ENCODE results near the gene TRIM47.

TRIM47 gene

DNA sequence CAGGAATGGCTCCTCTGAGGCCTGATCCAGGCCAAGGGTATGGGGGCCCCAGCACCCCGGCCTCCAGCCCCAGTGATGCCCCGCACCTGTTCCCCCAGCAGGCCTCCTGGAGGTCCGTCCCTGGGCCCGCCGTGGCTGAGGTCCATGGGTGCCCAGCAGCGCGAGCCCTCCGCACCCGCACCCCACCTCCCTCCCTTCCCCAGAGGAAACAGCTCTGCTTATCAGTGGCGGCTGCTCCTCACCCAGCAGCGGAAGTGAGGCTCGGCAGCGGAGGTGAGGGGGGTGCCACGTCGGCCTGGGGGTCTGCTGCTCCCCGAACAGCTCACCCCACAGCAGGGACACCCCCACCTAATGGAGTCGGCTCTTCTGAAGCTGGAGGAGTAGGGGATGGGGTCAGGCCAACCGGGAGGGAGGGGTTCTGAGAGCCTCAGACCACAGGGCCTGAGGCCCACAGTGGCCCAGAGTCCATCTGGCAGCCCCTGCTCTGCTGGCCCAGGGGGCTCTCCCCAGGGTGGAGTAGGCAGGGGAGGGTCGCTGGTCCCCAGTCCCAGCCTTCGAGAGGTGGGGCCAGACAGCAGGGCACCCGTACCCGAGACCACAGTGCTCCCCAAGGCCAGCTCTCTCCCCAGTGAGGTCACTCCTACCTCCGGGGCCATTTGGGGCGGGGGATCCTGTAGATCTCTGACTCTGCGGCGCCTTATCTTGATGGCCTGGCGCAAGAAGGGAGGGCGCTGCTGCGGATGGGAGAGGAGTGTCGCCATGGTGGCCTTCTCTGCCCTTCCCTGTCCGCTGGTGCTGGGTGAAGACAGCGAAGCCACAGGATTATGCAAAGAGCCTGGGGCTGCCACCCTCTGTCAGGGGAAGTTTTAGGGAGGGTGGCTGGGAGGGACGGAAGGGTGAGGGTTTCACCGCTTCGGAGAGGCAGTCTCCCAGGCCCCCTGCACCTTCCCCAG lies 34.5 kb downstream of the TRIM47 start, which contains the start of gene UNC13D:
TSS of gene UNC13D (minus strand) at position 828 of the 953 bp plus-strand sequence. CDS start at position 761, 67 bp downstream.
- H3K4me3 Mint-ChIP-seq, result peak within 1 kb of the TSS; percentile 92
- H3K27me3 Mint-ChIP-seq, result no peaks in the 10 kb centered on the region
- H3K27ac Mint-ChIP-seq, result peak within 1 kb of the TSS; percentile 94
- peak; percentile 66 for DNase-seq
- H3K36me3 Mint-ChIP-seq (ENCODE audit: low read depth), result peaks cover 5% of the 10 kb centered on the region
- H3K4me1 Mint-ChIP-seq, result peaks cover 23% of the 10 kb centered on the region
- ATAC-seq, result peak; percentile 58
- H3K9me3 Mint-ChIP-seq, result no peaks in the 10 kb centered on the region

- DNase-seq (no peak), ATAC-seq (peak; percentile 7)
- H3K27ac Mint-ChIP-seq, result peak overlapping the region; percentile 94
- peak overlapping the region; percentile 92 for H3K4me3 Mint-ChIP-seq
- H3K27me3 Mint-ChIP-seq, result no peaks in the 10 kb centered on the region
- peaks cover 18% of the 10 kb centered on the region for H3K4me1 Mint-ChIP-seq
- H3K36me3 Mint-ChIP-seq (ENCODE audit: low read depth), result peaks cover 3% of the 10 kb centered on the region
- H3K9me3 Mint-ChIP-seq, result no peaks in the 10 kb centered on the region
Measured at GRCh38 chr17:75842963-75843576, 35.3 kb downstream of the TRIM47 start.

DNA sequence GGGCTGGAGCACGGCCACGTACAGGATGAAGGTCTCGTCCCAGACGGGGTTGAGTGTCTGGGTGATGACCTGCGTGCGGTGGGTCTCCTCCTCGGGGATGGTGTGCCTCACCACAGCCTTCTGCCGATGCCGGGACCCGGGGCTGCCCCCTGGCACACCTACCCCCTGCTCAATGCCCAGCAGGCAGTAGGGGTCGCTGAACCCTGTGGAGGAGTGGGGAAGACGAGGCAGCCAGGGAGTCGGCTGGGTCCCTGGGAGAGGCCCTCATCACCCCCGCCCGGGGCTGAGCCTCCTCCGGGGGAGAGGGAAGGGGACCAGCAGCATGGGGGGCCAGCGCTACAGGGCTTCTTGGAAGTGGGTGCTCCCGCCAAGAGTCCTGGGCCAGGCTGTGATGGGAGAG lies 36.0 kb downstream of the TRIM47 start:
- peak overlapping the region; percentile 92 for H3K4me3 Mint-ChIP-seq
- DNase-seq (no peak), ATAC-seq (no peak)
- peaks cover 7% of the 10 kb centered on the region for H3K36me3 Mint-ChIP-seq (ENCODE audit: low read depth)
- H3K4me1 Mint-ChIP-seq, result peaks cover 18% of the 10 kb centered on the region
- peak overlapping the region; percentile 59 for H3K27ac Mint-ChIP-seq
- H3K9me3 Mint-ChIP-seq, result no peaks in the 10 kb centered on the region
- H3K27me3 Mint-ChIP-seq, result no peaks in the 10 kb centered on the region

DNA sequence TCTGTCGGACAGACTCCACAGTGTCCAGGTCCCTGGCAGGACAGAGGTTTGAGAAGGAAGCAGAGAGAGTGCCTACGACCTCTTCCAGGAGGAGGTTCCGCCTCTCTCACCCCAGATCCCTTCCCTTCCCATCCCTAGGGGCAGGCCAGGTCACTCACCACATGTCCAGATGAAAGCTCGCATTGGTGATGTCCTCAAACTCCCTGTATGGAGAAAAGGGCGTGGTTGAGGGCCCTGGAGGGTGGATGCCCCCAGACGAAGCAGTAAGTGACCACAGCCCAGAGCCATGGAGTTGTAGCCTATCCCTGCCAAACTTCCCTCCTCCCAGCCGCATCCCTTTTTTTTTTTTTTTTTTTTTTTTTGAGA lies 37.6 kb downstream of the TRIM47 start:
- Mint-ChIP-seq H3K27me3 (no peaks in the 10 kb centered on the region), H3K9me3 (no peaks in the 10 kb centered on the region), H3K27ac (no peak overlapping the region), H3K4me3 (no peak overlapping the region), H3K36me3 (ENCODE audit: low read depth) (peaks cover 8% of the 10 kb centered on the region), H3K4me1 (peaks cover 18% of the 10 kb centered on the region)
- DNase-seq (no peak), ATAC-seq (no peak)

DNA sequence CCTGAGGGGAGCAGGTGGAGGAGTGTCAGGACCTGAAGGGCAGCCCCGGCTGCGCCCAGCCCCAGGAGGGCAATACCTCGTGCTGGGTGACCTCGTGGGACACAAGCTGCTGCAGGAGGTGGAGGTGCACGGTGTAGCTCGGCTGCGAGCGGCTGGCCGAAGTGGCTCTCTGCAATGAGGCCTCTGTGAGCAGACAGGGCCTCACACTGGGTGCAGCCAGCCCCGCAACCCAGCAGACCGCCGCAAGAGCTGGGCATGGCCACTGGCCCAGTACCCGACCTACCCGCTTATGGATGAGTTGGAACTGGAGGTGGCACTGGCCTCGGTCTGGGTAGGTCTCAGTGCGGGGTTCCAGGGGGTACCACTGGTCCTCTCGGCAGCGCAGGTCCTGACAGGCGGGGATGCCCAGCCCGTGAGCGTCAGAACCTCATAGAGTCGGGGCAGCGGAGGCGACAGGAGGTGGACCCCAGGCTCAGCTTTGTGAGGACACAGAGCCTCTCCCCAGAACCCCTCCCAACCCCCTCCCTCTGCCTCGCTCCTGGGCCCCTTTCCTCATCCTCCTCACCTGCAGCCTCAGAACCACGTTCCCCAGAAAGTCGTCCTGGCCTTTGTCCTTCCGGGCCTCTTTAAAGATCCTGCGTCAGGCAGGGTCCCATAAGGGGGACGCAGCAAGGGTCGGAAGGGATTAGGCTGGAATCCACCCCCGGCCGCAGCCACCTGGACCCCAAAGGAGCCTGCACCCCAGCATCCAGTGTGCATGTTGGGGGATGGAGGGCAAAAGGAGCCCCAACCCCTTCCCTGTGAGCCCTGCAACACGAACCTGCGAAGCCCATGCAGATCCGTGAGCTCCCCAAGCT lies 38.2 kb downstream of the TRIM47 start:
- Mint-ChIP-seq H3K27me3 (no peaks in the 10 kb centered on the region), H3K4me3 (no peak overlapping the region), H3K27ac (no peak overlapping the region), H3K4me1 (peaks cover 13% of the 10 kb centered on the region), H3K36me3 (ENCODE audit: low read depth) (peaks cover 8% of the 10 kb centered on the region), H3K9me3 (no peaks in the 10 kb centered on the region)
- ATAC-seq (no peak), DNase-seq (no peak)

DNA sequence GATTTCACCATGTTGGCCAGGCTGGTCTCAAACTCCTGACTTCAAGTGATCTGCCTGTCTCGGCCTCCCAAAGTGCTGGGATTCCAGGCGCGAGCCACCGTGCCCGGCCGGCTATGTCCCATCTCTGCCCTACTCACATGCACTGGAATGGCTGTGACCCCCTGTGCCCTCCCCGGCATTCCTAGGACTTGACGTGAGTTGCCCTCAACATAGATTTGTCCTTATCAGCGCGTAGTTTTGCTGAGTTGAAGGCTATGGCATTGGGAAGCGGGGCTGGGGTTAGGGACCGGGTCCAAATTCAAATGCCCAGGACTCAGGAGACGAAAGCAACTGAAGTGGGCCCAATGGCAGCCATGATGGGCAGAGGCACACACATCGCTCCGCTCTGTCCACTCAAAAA lies 40.0 kb downstream of the TRIM47 start:
- no peak overlapping the region for H3K27ac Mint-ChIP-seq
- no peak for ATAC-seq

GRCh38 chr17:75837899-75838298 lies 40.5 kb downstream of the TRIM47 start:
- Mint-ChIP-seq H3K4me3 (no peak overlapping the region), H3K36me3 (ENCODE audit: low read depth) (peaks cover 19% of the 10 kb centered on the region), H3K27me3 (no peaks in the 10 kb centered on the region), H3K9me3 (no peaks in the 10 kb centered on the region), H3K4me1 (peaks cover 28% of the 10 kb centered on the region), H3K27ac (peak overlapping the region; percentile 18)
- no peak for DNase-seq
- no peak for ATAC-seq

More for the DNA sequence above, 40.0 kb downstream of the TRIM47 start:
- Mint-ChIP-seq H3K4me1 (peaks cover 23% of the 10 kb centered on the region), H3K27me3 (no peaks in the 10 kb centered on the region), H3K36me3 (ENCODE audit: low read depth) (peaks cover 15% of the 10 kb centered on the region), H3K9me3 (no peaks in the 10 kb centered on the region), H3K4me3 (no peak overlapping the region)
- DNase-seq, result no peak

GRCh38 chr17:75836605-75837004 lies 41.8 kb downstream of the TRIM47 start:
- H3K36me3 Mint-ChIP-seq (ENCODE audit: low read depth), result peaks cover 22% of the 10 kb centered on the region
- no peak for DNase-seq
- no peaks in the 10 kb centered on the region for H3K9me3 Mint-ChIP-seq
- ATAC-seq, result no peak
- no peaks in the 10 kb centered on the region for H3K27me3 Mint-ChIP-seq
- no peak overlapping the region for H3K4me3 Mint-ChIP-seq
- H3K4me1 Mint-ChIP-seq, result peaks cover 33% of the 10 kb centered on the region
- no peak overlapping the region for H3K27ac Mint-ChIP-seq

DNA sequence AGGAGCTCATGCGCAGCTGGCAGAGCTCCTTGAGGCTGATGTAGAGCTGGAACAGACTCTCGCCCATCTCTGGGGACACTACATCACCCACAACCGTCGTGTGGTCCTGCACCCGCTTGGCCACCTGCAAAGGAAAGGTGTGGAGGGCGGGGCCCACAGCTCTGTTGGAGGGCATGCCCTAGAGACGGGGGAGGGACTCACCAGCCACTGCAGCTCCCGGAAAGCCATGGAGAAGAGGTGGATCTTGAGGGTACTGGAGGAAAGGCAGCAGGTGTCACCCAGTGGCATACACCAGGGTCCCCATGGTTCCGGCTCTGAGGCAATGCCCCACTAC lies 42.8 kb downstream of the TRIM47 start:
- H3K36me3 Mint-ChIP-seq (ENCODE audit: low read depth), result peaks cover 22% of the 10 kb centered on the region
- no peaks in the 10 kb centered on the region for H3K27me3 Mint-ChIP-seq
- DNase-seq (no peak), ATAC-seq (no peak)
- no peaks in the 10 kb centered on the region for H3K9me3 Mint-ChIP-seq
- H3K27ac Mint-ChIP-seq, result no peak overlapping the region
- peaks cover 33% of the 10 kb centered on the region for H3K4me1 Mint-ChIP-seq
- no peak overlapping the region for H3K4me3 Mint-ChIP-seq

GRCh38 chr17:75834928-75835653 lies 43.3 kb downstream of the TRIM47 start:
- H3K36me3 Mint-ChIP-seq (ENCODE audit: low read depth), result peaks cover 26% of the 10 kb centered on the region
- ATAC-seq, result no peak
- H3K27me3 Mint-ChIP-seq, result no peaks in the 10 kb centered on the region
- H3K4me1 Mint-ChIP-seq, result peaks cover 33% of the 10 kb centered on the region
- no peaks in the 10 kb centered on the region for H3K9me3 Mint-ChIP-seq
- no peak overlapping the region for H3K27ac Mint-ChIP-seq
- DNase-seq, result no peak
- H3K4me3 Mint-ChIP-seq, result no peak overlapping the region

- DNase-seq, result no peak
- H3K36me3 Mint-ChIP-seq (ENCODE audit: low read depth), result peaks cover 31% of the 10 kb centered on the region
- H3K27ac Mint-ChIP-seq, result no peak overlapping the region
- H3K4me1 Mint-ChIP-seq, result peaks cover 33% of the 10 kb centered on the region
- H3K9me3 Mint-ChIP-seq, result no peaks in the 10 kb centered on the region
- no peaks in the 10 kb centered on the region for H3K27me3 Mint-ChIP-seq
- H3K4me3 Mint-ChIP-seq, result no peak overlapping the region
- ATAC-seq, result no peak
Measured at GRCh38 chr17:75834279-75834920, 44.0 kb downstream of the TRIM47 start.

DNA sequence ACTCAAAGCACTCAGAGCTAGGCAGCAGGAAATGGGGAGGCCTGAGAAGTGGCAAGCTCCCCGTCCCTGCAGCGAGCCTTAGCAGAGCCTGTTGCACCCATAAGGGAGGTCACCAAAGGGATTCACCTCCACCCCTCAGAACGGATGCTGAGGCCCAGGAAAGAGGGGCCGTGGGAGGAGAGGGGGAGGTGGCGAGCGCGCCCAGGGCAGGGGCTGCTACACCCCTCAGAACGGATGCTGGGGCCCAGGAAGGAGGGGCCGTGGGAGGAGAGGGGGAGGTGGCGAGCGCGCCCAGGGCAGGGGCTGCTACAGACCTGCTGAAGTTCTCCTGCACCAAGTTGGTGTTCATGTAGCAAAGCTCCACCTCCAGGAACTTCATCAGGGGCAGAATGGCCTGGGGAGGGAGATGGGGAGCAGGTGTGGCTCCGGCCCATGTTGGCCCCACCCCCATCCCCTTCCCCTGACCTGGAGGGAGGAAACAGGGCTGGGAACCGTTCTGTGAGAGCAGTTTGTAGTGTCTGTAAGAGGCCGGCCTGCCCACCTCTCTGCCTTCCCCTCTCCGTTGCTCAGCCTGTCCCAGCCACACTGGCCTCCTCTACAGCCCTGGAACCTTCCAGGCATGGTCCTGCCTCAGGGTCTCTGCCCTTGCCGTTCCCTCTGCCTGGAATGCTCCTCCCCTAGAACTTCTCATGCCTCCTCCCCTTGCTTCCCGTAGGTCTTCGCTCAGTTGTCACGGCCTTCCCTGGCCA lies 45.6 kb downstream of the TRIM47 start:
- H3K9me3 Mint-ChIP-seq, result no peaks in the 10 kb centered on the region
- ATAC-seq, result peak; percentile 17
- H3K36me3 Mint-ChIP-seq (ENCODE audit: low read depth), result peaks cover 30% of the 10 kb centered on the region
- peak overlapping the region; percentile 95 for H3K27ac Mint-ChIP-seq
- H3K27me3 Mint-ChIP-seq, result no peaks in the 10 kb centered on the region
- peak; percentile 26 for DNase-seq
- peaks cover 39% of the 10 kb centered on the region for H3K4me1 Mint-ChIP-seq
- peak overlapping the region; percentile 75 for H3K4me3 Mint-ChIP-seq

- peak; percentile 68 for ATAC-seq
- peak overlapping the region; percentile 75 for H3K4me3 Mint-ChIP-seq
Measured at GRCh38 chr17:75832164-75832651, 46.2 kb downstream of the TRIM47 start.

More at GRCh38 chr17:75832164-75832651, 46.2 kb downstream of the TRIM47 start:
- Mint-ChIP-seq H3K27me3 (no peaks in the 10 kb centered on the region), H3K27ac (peak overlapping the region; percentile 95), H3K36me3 (ENCODE audit: low read depth) (peaks cover 26% of the 10 kb centered on the region), H3K9me3 (no peaks in the 10 kb centered on the region), H3K4me1 (peaks cover 40% of the 10 kb centered on the region)
- peak; percentile 59 for DNase-seq

Data from activated naive CD8-positive, alpha-beta T cell treated with anti-CD3 and anti-CD28 coated beads, Interleukin-2, amount 50 U/mL, for 24 hours (primary cell).